ENCODE measurements around the gene VPS33B. TPM values are rescaled to one million over a fixed set of nuclear protein-coding genes. Genes with fewer than 3 reads are reported as not detected.

The VPS33B gene
- total and polyA plus RNA-seq, 4 donors: 1.3 to 8.9 (median 4.5) TPM

DNA sequence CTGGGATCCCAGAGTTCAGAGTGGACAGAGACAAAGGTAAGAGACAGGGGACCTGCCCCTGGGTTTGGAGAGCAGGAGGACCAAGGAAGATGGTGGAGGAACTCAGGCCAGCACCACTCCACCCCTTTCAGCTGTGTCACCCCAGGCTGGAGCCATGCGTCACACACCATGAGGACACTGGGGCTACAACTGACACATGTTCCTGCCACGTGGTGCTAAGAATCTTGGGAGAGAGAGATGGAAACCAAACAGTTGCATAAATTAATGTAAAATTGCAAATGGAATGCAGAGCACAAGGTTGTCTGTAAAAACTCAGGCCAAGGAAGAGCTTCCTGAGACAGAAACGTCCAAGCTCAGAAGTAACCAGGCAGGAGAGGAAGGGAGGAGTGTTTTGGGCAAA is 22.7 kb upstream of the VPS33B start:
- WGBS: 71% methylated on average over 3 of the region's 3 CpGs
- DNase-seq (ENCODE audit: low spot score): no peak
- H3K9ac ChIP-seq (ENCODE audit: low read depth in 1 of 2, low read length in 2 of 2): no peak overlapping the region

DNA sequence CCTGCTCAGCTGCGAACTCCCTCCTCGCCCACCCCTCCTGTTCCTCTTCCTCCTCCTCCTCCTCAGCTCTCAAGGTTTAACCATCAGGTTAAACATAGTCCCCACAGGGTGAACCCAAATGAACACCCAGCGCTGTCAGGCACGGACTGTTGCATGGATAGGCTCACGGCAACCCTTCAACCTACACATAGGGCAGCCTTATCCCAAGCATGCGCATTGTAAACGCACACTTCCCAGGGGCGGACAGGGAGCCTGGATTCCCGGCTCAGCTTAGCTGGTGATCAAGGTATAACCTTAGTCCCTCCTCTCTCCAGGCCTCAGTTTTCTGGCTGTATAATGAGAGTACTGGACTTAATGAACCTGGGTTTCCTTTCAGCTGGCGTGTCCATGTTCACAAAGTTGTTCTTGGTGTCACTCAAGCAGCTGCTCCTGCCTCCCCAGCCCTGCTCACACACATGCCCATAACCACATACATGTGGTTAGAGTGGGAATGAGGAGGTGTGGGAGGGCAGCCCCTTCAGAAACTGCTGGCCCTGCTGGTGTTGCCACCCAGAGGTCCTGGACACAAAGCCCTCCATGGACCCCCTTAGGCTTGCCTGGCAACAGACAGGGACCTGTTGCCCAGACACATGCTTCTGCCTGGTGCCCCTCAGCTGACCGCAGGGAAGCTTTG is 20.9 kb upstream of the VPS33B start:
- Histone ChIP-seq H3K9me3 (ENCODE audit: control insufficient read depth in 4 of 4, low read length in 3 of 4) (no peaks in the 10 kb centered on the region), H3K27me3 (ENCODE audit: control insufficient read depth in 4 of 4, insufficient read depth in 4 of 4, low read length in 3 of 4) (no peaks in the 10 kb centered on the region), H3K4me3 (ENCODE audit: low read depth in 1 of 3, low read length in 3 of 3) (no peak overlapping the region), H3K36me3 (ENCODE audit: control insufficient read depth in 4 of 4, insufficient read depth in 3 of 4, low read depth in 1 of 4, low read length in 3 of 4) (no peaks in the 10 kb centered on the region), H3K9ac (ENCODE audit: low read depth in 1 of 2, low read length in 2 of 2) (no peak overlapping the region), H3K27ac (ENCODE audit: low read depth in 1 of 2, low read length in 2 of 2) (no peak overlapping the region), H3K4me1 (ENCODE audit: control insufficient read depth in 4 of 4, insufficient read depth in 4 of 4, low read length in 3 of 4) (no peaks in the 10 kb centered on the region)
- no peak for TF ChIP-seq NR2F2 (IDR thresholded peaks at IDR 0.05)
- WGBS: 91% methylated on average over 11 of the region's 11 CpGs
- DNase-seq (ENCODE audit: low spot score): no peak

More for the DNA sequence above, 22.7 kb upstream of the VPS33B start:
- no peaks in the 10 kb centered on the region for H3K27me3 ChIP-seq (ENCODE audit: control insufficient read depth in 4 of 4, insufficient read depth in 4 of 4, low read length in 3 of 4)
- H3K27ac ChIP-seq (ENCODE audit: low read depth in 1 of 2, low read length in 2 of 2): no peak overlapping the region
- H3K9me3 ChIP-seq (ENCODE audit: control insufficient read depth in 4 of 4, low read length in 3 of 4): no peaks in the 10 kb centered on the region
- no peaks in the 10 kb centered on the region for H3K4me1 ChIP-seq (ENCODE audit: control insufficient read depth in 4 of 4, insufficient read depth in 4 of 4, low read length in 3 of 4)
- H3K36me3 ChIP-seq (ENCODE audit: control insufficient read depth in 4 of 4, insufficient read depth in 3 of 4, low read depth in 1 of 4, low read length in 3 of 4): no peaks in the 10 kb centered on the region
- TF ChIP-seq RAD21 (IDR thresholded peaks at IDR 0.05): no peak
- TF ChIP-seq YY1 (IDR thresholded peaks at IDR 0.05): no peak
- TF ChIP-seq JUND (IDR thresholded peaks at IDR 0.05): no peak
- no peak for TF ChIP-seq FOXA2 (IDR thresholded peaks at IDR 0.05)
- no peak for TF ChIP-seq HNF4A (conservative IDR thresholded peaks at IDR 0.05)
- no peak for TF ChIP-seq NR2F2 (IDR thresholded peaks at IDR 0.05)
- TF ChIP-seq, protein P1, sequence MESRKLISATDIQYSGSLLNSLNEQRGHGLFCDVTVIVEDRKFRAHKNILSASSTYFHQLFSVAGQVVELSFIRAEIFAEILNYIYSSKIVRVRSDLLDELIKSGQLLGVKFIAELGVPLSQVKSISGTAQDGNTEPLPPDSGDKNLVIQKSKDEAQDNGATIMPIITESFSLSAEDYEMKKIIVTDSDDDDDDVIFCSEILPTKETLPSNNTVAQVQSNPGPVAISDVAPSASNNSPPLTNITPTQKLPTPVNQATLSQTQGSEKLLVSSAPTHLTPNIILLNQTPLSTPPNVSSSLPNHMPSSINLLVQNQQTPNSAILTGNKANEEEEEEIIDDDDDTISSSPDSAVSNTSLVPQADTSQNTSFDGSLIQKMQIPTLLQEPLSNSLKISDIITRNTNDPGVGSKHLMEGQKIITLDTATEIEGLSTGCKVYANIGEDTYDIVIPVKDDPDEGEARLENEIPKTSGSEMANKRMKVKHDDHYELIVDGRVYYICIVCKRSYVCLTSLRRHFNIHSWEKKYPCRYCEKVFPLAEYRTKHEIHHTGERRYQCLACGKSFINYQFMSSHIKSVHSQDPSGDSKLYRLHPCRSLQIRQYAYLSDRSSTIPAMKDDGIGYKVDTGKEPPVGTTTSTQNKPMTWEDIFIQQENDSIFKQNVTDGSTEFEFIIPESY (IDR thresholded peaks at IDR 0.05): no peak
- no peak for TF ChIP-seq EGR1 (IDR thresholded peaks at IDR 0.05; ENCODE audit: low read depth in 2 of 2)
- TF ChIP-seq GABPA (IDR thresholded peaks at IDR 0.05 in 1 of 2, conservative IDR thresholded peaks at IDR 0.05 in 1 of 2): no peak
- TF ChIP-seq HNF4G (IDR thresholded peaks at IDR 0.05): no peak
- no peak for TF ChIP-seq FOXA1 (IDR thresholded peaks at IDR 0.05)
- no peak for TF ChIP-seq RXRA (IDR thresholded peaks at IDR 0.05)
- TF ChIP-seq TAF1 (conservative IDR thresholded peaks at IDR 0.05): no peak
- TF ChIP-seq, protein P2, sequence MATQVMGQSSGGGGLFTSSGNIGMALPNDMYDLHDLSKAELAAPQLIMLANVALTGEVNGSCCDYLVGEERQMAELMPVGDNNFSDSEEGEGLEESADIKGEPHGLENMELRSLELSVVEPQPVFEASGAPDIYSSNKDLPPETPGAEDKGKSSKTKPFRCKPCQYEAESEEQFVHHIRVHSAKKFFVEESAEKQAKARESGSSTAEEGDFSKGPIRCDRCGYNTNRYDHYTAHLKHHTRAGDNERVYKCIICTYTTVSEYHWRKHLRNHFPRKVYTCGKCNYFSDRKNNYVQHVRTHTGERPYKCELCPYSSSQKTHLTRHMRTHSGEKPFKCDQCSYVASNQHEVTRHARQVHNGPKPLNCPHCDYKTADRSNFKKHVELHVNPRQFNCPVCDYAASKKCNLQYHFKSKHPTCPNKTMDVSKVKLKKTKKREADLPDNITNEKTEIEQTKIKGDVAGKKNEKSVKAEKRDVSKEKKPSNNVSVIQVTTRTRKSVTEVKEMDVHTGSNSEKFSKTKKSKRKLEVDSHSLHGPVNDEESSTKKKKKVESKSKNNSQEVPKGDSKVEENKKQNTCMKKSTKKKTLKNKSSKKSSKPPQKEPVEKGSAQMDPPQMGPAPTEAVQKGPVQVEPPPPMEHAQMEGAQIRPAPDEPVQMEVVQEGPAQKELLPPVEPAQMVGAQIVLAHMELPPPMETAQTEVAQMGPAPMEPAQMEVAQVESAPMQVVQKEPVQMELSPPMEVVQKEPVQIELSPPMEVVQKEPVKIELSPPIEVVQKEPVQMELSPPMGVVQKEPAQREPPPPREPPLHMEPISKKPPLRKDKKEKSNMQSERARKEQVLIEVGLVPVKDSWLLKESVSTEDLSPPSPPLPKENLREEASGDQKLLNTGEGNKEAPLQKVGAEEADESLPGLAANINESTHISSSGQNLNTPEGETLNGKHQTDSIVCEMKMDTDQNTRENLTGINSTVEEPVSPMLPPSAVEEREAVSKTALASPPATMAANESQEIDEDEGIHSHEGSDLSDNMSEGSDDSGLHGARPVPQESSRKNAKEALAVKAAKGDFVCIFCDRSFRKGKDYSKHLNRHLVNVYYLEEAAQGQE (IDR thresholded peaks at IDR 0.05): no peak
- no peak overlapping the region for H3K4me3 ChIP-seq (ENCODE audit: low read depth in 1 of 3, low read length in 3 of 3)
